CD4-positive, alpha-beta T cell (primary cell): Measurements from ENCODE around the gene RAET1G. TPM values are rescaled to one million over a fixed set of nuclear protein-coding genes. Genes with fewer than 3 reads are reported as not detected.
A peak's percentile ranks its signal among the peaks of the same experiment; 100 is the strongest.
"Not testable (repeated sequence)": the region's sequence is repeated elsewhere in the genome, so short reads cannot be mapped to it uniquely, and the experiment has no call there.

ENCODE experiments used
- ATAC-seq: fragments of 200-7000 bp; cut with Tn5 transposase; one replicate; pipeline ENCODE4 v1.10.0; 2022; ENCODE audit warnings: mild to moderate bottlenecking; ENCODE audit not compliant: poor library complexity
- CTCF ChIA-PET: fragments of 350-600 bp; sonication (Branson Sonifier 250); formaldehyde crosslinking; loops from one replicate; lab custom pipeline; 2021; ENCODE audit warnings: antibody characterized with exemption, inconsistent platforms; lab: Charles Lee
- POLR2A ChIA-PET: fragments of 350-600 bp; sonication (Branson Sonifier 250); formaldehyde crosslinking; loops from one replicate; lab custom pipeline; 2021; ENCODE audit warnings: antibody characterized with exemption, inconsistent platforms; lab: Charles Lee
- DNase-seq, 14 experiments: peaks; one replicate each; pipeline ENCODE4 v3.0.0-alpha.2; 2013 to 2020; ENCODE audit warnings: mixed read lengths in 2 of 14
- H3K27ac ChIP-seq, 2 donors: one replicate each; pipeline versions ENCODE4 v1.5.1 to v1.7.0; 2013; ENCODE audit warnings: low read length in 2 of 2, low read depth in 1 of 2, mild to moderate bottlenecking in 1 of 2
- H3K27me3 ChIP-seq, 2 experiments: 1 replicate in 1 of 2; 2 replicates in 1 of 2; pipeline versions ENCODE4 v1.6.1 to v1.7.0; 2013; ENCODE audit warnings: low read length in 2 of 2, control low read depth in 1 of 2, mild to moderate bottlenecking in 1 of 2, moderate library complexity in 1 of 2; ENCODE audit not compliant: insufficient read depth in 2 of 2, control insufficient read depth in 1 of 2
- H3K36me3 ChIP-seq: one replicate; pipeline ENCODE4 v1.6.1; 2013; ENCODE audit warnings: low read length, control low read depth; ENCODE audit not compliant: insufficient read depth
- H3K4me1 ChIP-seq: one replicate; pipeline ENCODE4 v1.6.1; 2013; ENCODE audit warnings: low read length, control low read depth; ENCODE audit not compliant: insufficient read depth
- H3K4me3 ChIP-seq: one replicate; pipeline ENCODE4 v1.5.1; 2013; ENCODE audit warnings: mild to moderate bottlenecking, low read length, moderate library complexity
- H3K9me3 ChIP-seq, 2 experiments: 1 replicate in 1 of 2; 2 replicates in 1 of 2; pipeline versions ENCODE4 v1.6.1 to v1.7.0; 2013; ENCODE audit warnings: low read length in 2 of 2, mild to moderate bottlenecking in 2 of 2, control low read depth in 1 of 2, moderate library complexity in 1 of 2; ENCODE audit not compliant: control insufficient read depth in 1 of 2, insufficient read depth in 1 of 2
- H3K27ac Mint-ChIP-seq: one replicate; pipeline ENCODE4 v1.8.0; 2020; ENCODE audit warnings: mixed read lengths
- H3K27me3 Mint-ChIP-seq: one replicate; pipeline ENCODE4 v1.8.0; 2021; ENCODE audit warnings: mixed read lengths
- H3K36me3 Mint-ChIP-seq: one replicate; pipeline ENCODE4 v1.8.0; 2021; ENCODE audit warnings: low read depth, mixed read lengths
- H3K4me1 Mint-ChIP-seq: one replicate; pipeline ENCODE4 v1.8.0; 2021; ENCODE audit warnings: low read depth, mixed read lengths
- H3K4me3 Mint-ChIP-seq: one replicate; pipeline ENCODE4 v1.8.0; 2020; ENCODE audit warnings: mild to moderate bottlenecking, mixed read lengths
- H3K9me3 Mint-ChIP-seq: one replicate; pipeline ENCODE4 v1.8.0; 2020; ENCODE audit warnings: mixed read lengths
- CTCF ChIP-seq: fragments of 200-600 bp; IDR thresholded peaks from one replicate; pipeline ENCODE4 v1.8.0; 2022; ENCODE audit warnings: antibody characterized with exemption, mild to moderate bottlenecking
- intact Hi-C, 2 experiments: fragments of 100-400 bp; cut with DNase I in 1 of 2; cut with micrococcal nuclease in 1 of 2; formaldehyde crosslinking; loops; one replicate each; pipeline versions ENCODE4 v1.15.1 to v1.9.0; 2023 to 2025; cut with DNase I, micrococcal nuclease
- total RNA-seq, 174 experiments: library from RNA in 2 of 174; stranded (reverse) in 2 of 174; gene quantifications; one replicate each; pipeline ENCODE4 v1.2.3 and lab custom pipeline; 2021 to 2026

Gene RAET1G
- total RNA-seq, 2 experiments from 2014 or later = not detected

- no peak overlapping the region for H3K27ac Mint-ChIP-seq
- H3K9me3 Mint-ChIP-seq = no peaks in the 10 kb centered on the region
- H3K27me3 ChIP-seq = peaks cover 24 to 52% of the 10 kb centered on the region in 2 experiments
- no peak overlapping the region for H3K4me3 Mint-ChIP-seq
- intact Hi-C loops = no loop called here
- ChIA-PET CTCF (no interaction called here), POLR2A (no interaction called here)
- no peaks in the 10 kb centered on the region for H3K4me1 Mint-ChIP-seq
- H3K4me3 ChIP-seq = no peak overlapping the region
- H3K27me3 Mint-ChIP-seq = peaks cover 60% of the 10 kb centered on the region
- H3K9me3 ChIP-seq = no peaks in the 10 kb centered on the region
- TF ChIP-seq CTCF = no peak
- ATAC-seq = no peak
- H3K36me3 ChIP-seq = no peaks in the 10 kb centered on the region
- H3K27ac ChIP-seq = no peak overlapping the region
- peaks cover 3% of the 10 kb centered on the region for H3K4me1 ChIP-seq
- DNase-seq = no peak
- no peaks in the 10 kb centered on the region for H3K36me3 Mint-ChIP-seq
Observed at GRCh38 chr6:149948616-149949015, 25.7 kb upstream of the RAET1G start.

DNA sequence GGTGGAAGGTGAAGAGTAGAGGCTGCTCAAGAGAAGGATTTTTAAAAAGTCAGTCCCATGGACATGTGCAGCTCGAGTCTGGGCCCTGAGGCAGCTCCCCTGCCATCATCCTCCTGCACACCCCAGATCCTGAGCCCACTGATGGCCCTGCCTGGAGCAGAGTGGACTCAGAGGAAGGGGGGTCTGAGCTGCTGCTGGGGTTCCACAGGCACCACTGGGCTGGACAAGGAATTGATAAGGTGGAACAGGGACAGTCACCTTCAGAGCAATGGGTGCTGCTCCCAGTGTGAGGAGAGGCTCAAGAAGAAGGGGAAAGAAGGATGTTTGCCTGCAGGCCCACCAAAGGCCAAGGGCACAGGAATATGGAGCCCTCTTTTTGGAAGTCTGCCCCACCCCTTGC lies 25.1 kb upstream of the RAET1G start:
- intact Hi-C loops = no loop called here
- Histone ChIP-seq H3K4me3 (no peak overlapping the region), H3K9me3 (no peaks in the 10 kb centered on the region), H3K27me3 (peaks cover 20 to 46% of the 10 kb centered on the region in 2 experiments), H3K27ac (no peak overlapping the region), H3K36me3 (no peaks in the 10 kb centered on the region), H3K4me1 (no peaks in the 10 kb centered on the region)
- Mint-ChIP-seq H3K27me3 (peaks cover 60% of the 10 kb centered on the region), H3K4me1 (no peaks in the 10 kb centered on the region), H3K9me3 (no peaks in the 10 kb centered on the region), H3K4me3 (no peak overlapping the region), H3K36me3 (no peaks in the 10 kb centered on the region), H3K27ac (no peak overlapping the region)
- TF ChIP-seq CTCF = no peak
- ChIA-PET CTCF (no interaction called here), POLR2A (no interaction called here)
- ATAC-seq = no peak
- DNase-seq = no peak

DNA sequence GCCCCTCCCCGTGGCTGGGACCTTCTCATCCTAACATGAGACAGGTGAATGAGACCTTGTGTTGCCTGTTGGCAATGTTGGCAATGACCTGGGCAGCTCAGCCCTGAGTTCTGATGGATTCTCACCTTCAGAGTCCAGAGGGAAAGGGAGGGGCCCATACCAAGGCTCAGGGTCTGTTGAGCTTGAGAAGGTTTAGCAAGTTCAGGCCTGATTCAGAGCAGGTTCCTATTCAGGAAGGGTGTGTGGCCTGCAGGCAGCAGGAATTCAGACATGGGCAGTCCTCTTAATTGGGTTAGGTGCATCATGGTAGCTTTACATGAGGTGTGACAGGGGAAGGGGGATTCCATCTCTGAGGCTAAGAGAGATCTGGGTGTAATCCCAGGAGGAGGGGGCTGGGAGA lies 24.6 kb upstream of the RAET1G start:
- H3K9me3 ChIP-seq, H3K27ac ChIP-seq, H3K4me1 ChIP-seq, H3K4me1 Mint-ChIP-seq, H3K36me3 Mint-ChIP-seq, H3K36me3 ChIP-seq, H3K27ac Mint-ChIP-seq, H3K9me3 Mint-ChIP-seq, H3K4me3 ChIP-seq, intact Hi-C loops, DNase-seq, H3K4me3 Mint-ChIP-seq, CTCF ChIA-PET, POLR2A ChIA-PET, ATAC-seq: not testable (repeated sequence)
- H3K27me3 ChIP-seq = peaks cover 15 to 41% of the 10 kb centered on the region in 2 experiments
- H3K27me3 Mint-ChIP-seq = peaks cover 60% of the 10 kb centered on the region

DNA sequence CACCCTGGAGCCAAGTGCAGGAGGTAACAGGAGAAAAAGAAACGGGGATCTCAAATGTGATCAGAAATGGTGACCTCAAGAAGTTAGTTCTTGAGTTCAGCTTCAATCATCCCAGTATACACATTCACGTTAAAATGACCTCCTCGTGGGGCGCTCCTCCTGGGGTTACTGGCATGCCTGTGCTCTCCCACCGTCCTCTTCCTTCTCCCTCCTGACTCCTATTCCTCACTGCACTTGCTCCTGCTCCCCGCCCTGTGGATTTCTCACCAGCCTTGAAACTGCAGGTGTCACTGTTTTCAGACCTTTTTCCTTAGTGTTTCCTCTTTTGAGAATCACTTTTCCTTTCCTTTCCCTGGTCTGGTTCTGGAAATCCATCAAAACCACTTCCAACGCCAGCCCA lies 23.7 kb upstream of the RAET1G start:
- DNase-seq, H3K36me3 ChIP-seq, intact Hi-C loops, H3K4me1 Mint-ChIP-seq, H3K27ac ChIP-seq, H3K4me1 ChIP-seq, H3K9me3 ChIP-seq, H3K4me3 ChIP-seq, H3K4me3 Mint-ChIP-seq, H3K9me3 Mint-ChIP-seq, CTCF ChIA-PET, H3K27ac Mint-ChIP-seq, ATAC-seq, POLR2A ChIA-PET, H3K36me3 Mint-ChIP-seq: not testable (repeated sequence)
- H3K27me3 ChIP-seq = peaks cover 8 to 32% of the 10 kb centered on the region in 2 experiments
- H3K27me3 Mint-ChIP-seq = peaks cover 57% of the 10 kb centered on the region

DNA sequence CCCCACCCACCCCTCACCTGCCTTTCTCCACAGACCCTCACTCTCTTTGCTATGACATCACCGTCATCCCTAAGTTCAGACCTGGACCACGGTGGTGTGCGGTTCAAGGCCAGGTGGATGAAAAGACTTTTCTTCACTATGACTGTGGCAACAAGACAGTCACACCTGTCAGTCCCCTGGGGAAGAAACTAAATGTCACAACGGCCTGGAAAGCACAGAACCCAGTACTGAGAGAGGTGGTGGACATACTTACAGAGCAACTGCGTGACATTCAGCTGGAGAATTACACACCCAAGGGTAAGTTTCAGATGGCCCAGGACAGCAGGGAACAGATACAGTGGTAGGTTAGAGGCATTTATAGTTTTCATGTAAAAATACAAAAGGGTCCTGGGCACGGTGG lies 22.4 kb upstream of the RAET1G start:
- CTCF ChIA-PET, DNase-seq, POLR2A ChIA-PET, H3K36me3 ChIP-seq, H3K36me3 Mint-ChIP-seq, H3K9me3 Mint-ChIP-seq, H3K4me3 ChIP-seq, ATAC-seq, H3K27ac Mint-ChIP-seq, H3K27ac ChIP-seq, H3K9me3 ChIP-seq, intact Hi-C loops, H3K4me3 Mint-ChIP-seq: not testable (repeated sequence)
- H3K4me1 ChIP-seq = peaks cover 22% of the 10 kb centered on the region
- H3K27me3 Mint-ChIP-seq = peaks cover 57% of the 10 kb centered on the region
- H3K4me1 Mint-ChIP-seq = peaks cover 13% of the 10 kb centered on the region
- H3K27me3 ChIP-seq = peaks cover 7 to 27% of the 10 kb centered on the region in 2 experiments

GRCh38 chr6:149943321-149943720 lies 20.4 kb upstream of the RAET1G start:
- H3K9me3 Mint-ChIP-seq, intact Hi-C loops, POLR2A ChIA-PET, H3K4me3 ChIP-seq, H3K36me3 Mint-ChIP-seq, H3K27ac ChIP-seq, ATAC-seq, CTCF ChIA-PET, DNase-seq, H3K36me3 ChIP-seq: not testable (repeated sequence)
- Mint-ChIP-seq H3K27ac (peak overlapping the region; percentile 21), H3K4me1 (peaks cover 31% of the 10 kb centered on the region), H3K27me3 (peaks cover 56% of the 10 kb centered on the region), H3K4me3 (peak overlapping the region; percentile 84)
- H3K27me3 ChIP-seq = peaks cover 25 to 33% of the 10 kb centered on the region in 2 experiments
- peaks cover 0 to 11% of the 10 kb centered on the region in 2 experiments for H3K9me3 ChIP-seq
- peaks cover 36% of the 10 kb centered on the region for H3K4me1 ChIP-seq
